DND-41 (cell line): ENCODE measurements around the gene CST2.
"Not testable (repeated sequence)": the region's sequence is repeated elsewhere in the genome, so short reads cannot be mapped to it uniquely, and the experiment has no call there.

Source experiments
- ATAC-seq: fragments of 200-7000 bp; cut with Tn5 transposase; 3 replicates; pipeline ENCODE4 v1.9.1; 2021; ENCODE audit warnings: low read depth; ENCODE audit not compliant: insufficient read depth
- DNase-seq: peaks from one replicate; pipeline ENCODE4 v3.0.0-alpha.2; 2020
- H2AFZ ChIP-seq: 2 replicates; pipeline ENCODE4 v1.6.0; 2012; ENCODE audit warnings: low read depth, low read length
- H3K27ac ChIP-seq: 2 replicates; pipeline ENCODE4 v1.5.1; 2012; ENCODE audit warnings: low read length, inconsistent platforms
- H3K27me3 ChIP-seq: fragments of 200-600 bp; sonication (generic); 2 replicates; pipeline ENCODE4 v1.6.0; 2012; ENCODE audit warnings: low read length, mild to moderate bottlenecking, inconsistent platforms; ENCODE audit not compliant: insufficient read depth, poor library complexity
- H3K36me3 ChIP-seq: 2 replicates; pipeline ENCODE4 v1.5.1; 2012; ENCODE audit warnings: low read length, inconsistent platforms; ENCODE audit not compliant: insufficient read depth
- H3K4me1 ChIP-seq: 2 replicates; pipeline ENCODE4 v1.5.1; 2012; ENCODE audit warnings: mild to moderate bottlenecking, low read length; ENCODE audit not compliant: insufficient read depth
- H3K4me2 ChIP-seq: 2 replicates; pipeline ENCODE4 v1.6.0; 2012; ENCODE audit warnings: mild to moderate bottlenecking, moderate library complexity, low read length, inconsistent platforms; ENCODE audit not compliant: insufficient read depth
- H3K4me3 ChIP-seq, 2 experiments: fragments of 200-600 bp in 1 of 2; shearing (Covaris generic) in 1 of 2; 2 replicates each; pipeline ENCODE4 v1.5.1; 2012 to 2016; ENCODE audit warnings: inconsistent platforms in 2 of 2, low read length in 2 of 2, mild to moderate bottlenecking in 2 of 2, low read depth in 1 of 2, moderate library complexity in 1 of 2
- H3K79me2 ChIP-seq: 2 replicates; pipeline ENCODE4 v1.6.0; 2012; ENCODE audit warnings: low read length, inconsistent platforms; ENCODE audit not compliant: insufficient read depth
- H3K9ac ChIP-seq: 2 replicates; pipeline ENCODE4 v1.6.0; 2012; ENCODE audit warnings: low read depth, mild to moderate bottlenecking, inconsistent platforms, low read length, moderate library complexity
- H3K9me3 ChIP-seq: 2 replicates; pipeline ENCODE4 v1.5.1; 2012; ENCODE audit warnings: low read length, moderate library complexity, mild to moderate bottlenecking, inconsistent platforms; ENCODE audit not compliant: insufficient read depth, severe bottlenecking
- H4K20me1 ChIP-seq: 2 replicates; pipeline ENCODE4 v1.6.0; 2012; ENCODE audit warnings: low read length; ENCODE audit not compliant: insufficient read depth
- CTCF ChIP-seq: IDR thresholded peaks from 2 replicates; pipeline ENCODE4 v1.5.1; 2012; ENCODE audit warnings: borderline replicate concordance, low read length, moderate library complexity, mild to moderate bottlenecking; ENCODE audit not compliant: poor library complexity, severe bottlenecking; ENCODE audit errors: extremely low read depth
- EZH2 ChIP-seq: IDR thresholded peaks from 3 replicates; pipeline ENCODE4 v1.6.1; 2012; ENCODE audit warnings: borderline replicate concordance, low read depth, mild to moderate bottlenecking, moderate library complexity, low read length, inconsistent platforms; ENCODE audit not compliant: severe bottlenecking

Gene CST2

GRCh38 chr20:23868321-23868720, 41.8 kb upstream of the CST2 start:
- Histone ChIP-seq H3K4me1 (peaks cover 40% of the 10 kb centered on the region), H3K9me3 (no peaks in the 10 kb centered on the region), H3K4me3 (no peak overlapping the region), H2AFZ (no peak overlapping the region), H3K79me2 (no peaks in the 10 kb centered on the region), H3K27me3 (no peaks in the 10 kb centered on the region), H4K20me1 (no peaks in the 10 kb centered on the region), H3K4me2 (no peak overlapping the region), H3K36me3 (no peaks in the 10 kb centered on the region), H3K9ac (no peak overlapping the region), H3K27ac (no peak overlapping the region)
- DNase-seq (no peak), ATAC-seq (no peak)
- TF ChIP-seq CTCF (no peak), EZH2 (no peak)

GRCh38 chr20:23867152-23867776, 40.7 kb upstream of the CST2 start:
- ATAC-seq: peak; percentile 89
- H3K4me3 ChIP-seq: no peak overlapping the region
- no peaks in the 10 kb centered on the region for H3K27me3 ChIP-seq
- peaks cover 29% of the 10 kb centered on the region for H3K4me1 ChIP-seq
- H4K20me1 ChIP-seq: no peaks in the 10 kb centered on the region
- TF ChIP-seq EZH2 (no peak), CTCF (no peak)
- no peaks in the 10 kb centered on the region for H3K79me2 ChIP-seq
- no peak overlapping the region for H3K9ac ChIP-seq
- peak overlapping the region; percentile 35; the same call in 1 of the 2 replicates for H3K27ac ChIP-seq
- peak; percentile 55 for DNase-seq
- H2AFZ ChIP-seq: peak overlapping the region; percentile 19; the same call in 1 of the 2 replicates
- H3K36me3 ChIP-seq: no peaks in the 10 kb centered on the region
- H3K9me3 ChIP-seq: no peaks in the 10 kb centered on the region
- no peak overlapping the region for H3K4me2 ChIP-seq

GRCh38 chr20:23860771-23861170, 34.2 kb upstream of the CST2 start:
- H3K79me2 ChIP-seq, H3K9ac ChIP-seq, H3K27ac ChIP-seq, H3K4me1 ChIP-seq, H3K4me3 ChIP-seq, H2AFZ ChIP-seq, ATAC-seq, H3K9me3 ChIP-seq, H4K20me1 ChIP-seq, H3K4me2 ChIP-seq, H3K36me3 ChIP-seq, DNase-seq, H3K27me3 ChIP-seq: not testable (repeated sequence)

- no peak for ATAC-seq
- H3K9ac ChIP-seq: no peak overlapping the region
- H3K4me2 ChIP-seq: no peak overlapping the region
Observed at GRCh38 chr20:23857962-23858595, 31.6 kb upstream of the CST2 start.

More at GRCh38 chr20:23857962-23858595, 31.6 kb upstream of the CST2 start:
- Histone ChIP-seq H3K4me1 (no peaks in the 10 kb centered on the region), H3K27me3 (no peaks in the 10 kb centered on the region), H2AFZ (no peak overlapping the region), H3K4me3 (no peak overlapping the region), H3K36me3 (no peaks in the 10 kb centered on the region), H4K20me1 (no peaks in the 10 kb centered on the region), H3K27ac (no peak overlapping the region), H3K9me3 (no peaks in the 10 kb centered on the region), H3K79me2 (no peaks in the 10 kb centered on the region)
- DNase-seq: no peak
- TF ChIP-seq EZH2 (no peak), CTCF (no peak)
